ENCODE data around the gene TRNAU1AP.

- no peak for TF ChIP-seq CTCF (conservative IDR thresholded peaks at IDR 0.05)
- no peak for TF ChIP-seq ZFX (IDR thresholded peaks at IDR 0.05)
These were observed 12.2 kb upstream of the TRNAU1AP start for GRCh38 chr1:28540651-28541050.
